Motor neuron (in vitro differentiated cells): ENCODE data around the gene MAGEA1. TPM values are rescaled to one million over a fixed set of nuclear protein-coding genes. Genes with fewer than 3 reads are reported as not detected.
"Not testable (repeated sequence)": the region's sequence is repeated elsewhere in the genome, so short reads cannot be mapped to it uniquely, and the experiment has no call there.

Experiments used
- ATAC-seq, 8 experiments: fragments of 200-7000 bp; cut with Tn5 transposase; replicated peaks in 6 of 8; 2 replicates each; pipeline ENCODE4 v1.8.0; 2021; ENCODE audit warnings: mild to moderate bottlenecking in 8 of 8, moderate library complexity in 8 of 8
- H3K27ac ChIP-seq, 2 donors: fragments of 250-450 bp; sonication (Bioruptor Pico); 2 replicates each; pipeline ENCODE4 v1.9.0; 2021; ENCODE audit warnings: antibody characterized with exemption in 2 of 2, mild to moderate bottlenecking in 2 of 2, moderate library complexity in 1 of 2
- H3K4me1 ChIP-seq, 2 donors: fragments of 250-450 bp; sonication (Bioruptor Pico); replicated peaks in 1 of 2; 2 replicates each; pipeline ENCODE4 v1.6.1; 2021; ENCODE audit warnings: antibody characterized with exemption in 2 of 2, mild to moderate bottlenecking in 2 of 2, moderate library complexity in 1 of 2
- H3K4me3 ChIP-seq, 5 donors: fragments of 250-450 bp; sonication (Bioruptor Pico); 2 replicates each; pipeline ENCODE4 v1.9.0; 2021; ENCODE audit warnings: antibody characterized with exemption in 5 of 5, mild to moderate bottlenecking in 5 of 5, moderate library complexity in 4 of 5
- WGBS, 10 experiments: fragments of 450-650 bp; shearing (Covaris generic); methylation state at CpG; one replicate each; pipeline ENCODE4 v1.0.0; 2022; 5-methylcytosine and 5-hydroxymethylcytosine counted together
- in situ Hi-C, 9 experiments: fragments of 400-800 bp; cut with MboI; loops; one replicate each; pipeline ENCODE4 v1.15.0; 2021; ENCODE audit warnings: low sequenced_read_pairs in 9 of 9, low pct_unique_long_range_greater_than_20kb in 2 of 9; ENCODE audit not compliant: unreplicated experiment in 9 of 9
- total RNA-seq, 8 experiments: library from RNA; unstranded; fragments of 300-600 nt; gene quantifications; 2 replicates each; pipeline versions ENCODE4 v1.2.3 to v1.2.4, GENCODE V29; 2022

MAGEA1 gene, protein sequence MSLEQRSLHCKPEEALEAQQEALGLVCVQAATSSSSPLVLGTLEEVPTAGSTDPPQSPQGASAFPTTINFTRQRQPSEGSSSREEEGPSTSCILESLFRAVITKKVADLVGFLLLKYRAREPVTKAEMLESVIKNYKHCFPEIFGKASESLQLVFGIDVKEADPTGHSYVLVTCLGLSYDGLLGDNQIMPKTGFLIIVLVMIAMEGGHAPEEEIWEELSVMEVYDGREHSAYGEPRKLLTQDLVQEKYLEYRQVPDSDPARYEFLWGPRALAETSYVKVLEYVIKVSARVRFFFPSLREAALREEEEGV
- under 1 TPM in 2 of 8 experiments, not detected in 6; 0.14 to 0.19 TPM for total RNA-seq

DNA sequence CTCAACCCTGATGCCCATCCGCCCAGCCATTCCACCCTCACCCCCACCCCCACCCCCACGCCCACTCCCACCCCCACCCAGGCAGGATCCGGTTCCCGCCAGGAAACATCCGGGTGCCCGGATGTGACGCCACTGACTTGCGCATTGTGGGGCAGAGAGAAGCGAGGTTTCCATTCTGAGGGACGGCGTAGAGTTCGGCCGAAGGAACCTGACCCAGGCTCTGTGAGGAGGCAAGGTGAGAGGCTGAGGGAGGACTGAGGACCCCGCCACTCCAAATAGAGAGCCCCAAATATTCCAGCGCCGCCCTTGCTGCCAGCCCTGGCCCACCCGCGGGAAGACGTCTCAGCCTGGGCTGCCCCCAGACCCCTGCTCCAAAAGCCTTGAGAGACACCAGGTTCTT, at the start of gene MAGEA1:
Gene MAGEA1, plus strand, starts transcription at position 154 of the 400 bp plus-strand sequence. CDS start 3,106 bp downstream, outside the sequence.
- Histone ChIP-seq H3K4me1 (no peaks in the 10 kb centered on the region), H3K4me3 (no peak within 1 kb of the TSS), H3K27ac (no peak within 1 kb of the TSS)
- no CpG with 5 or more reads among the region's 19 CpGs for WGBS, 10 experiments
- ATAC-seq: no peak
- in situ Hi-C loops: no loop called here

- ATAC-seq, H3K27ac ChIP-seq, H3K4me1 ChIP-seq, H3K4me3 ChIP-seq, in situ Hi-C loops: not testable (repeated sequence)
- WGBS, 10 experiments: no CpG with 5 or more reads among the region's 12 CpGs
These were observed 46.2 kb upstream of the MAGEA1 start for GRCh38 chrX:153132924-153133323.

DNA sequence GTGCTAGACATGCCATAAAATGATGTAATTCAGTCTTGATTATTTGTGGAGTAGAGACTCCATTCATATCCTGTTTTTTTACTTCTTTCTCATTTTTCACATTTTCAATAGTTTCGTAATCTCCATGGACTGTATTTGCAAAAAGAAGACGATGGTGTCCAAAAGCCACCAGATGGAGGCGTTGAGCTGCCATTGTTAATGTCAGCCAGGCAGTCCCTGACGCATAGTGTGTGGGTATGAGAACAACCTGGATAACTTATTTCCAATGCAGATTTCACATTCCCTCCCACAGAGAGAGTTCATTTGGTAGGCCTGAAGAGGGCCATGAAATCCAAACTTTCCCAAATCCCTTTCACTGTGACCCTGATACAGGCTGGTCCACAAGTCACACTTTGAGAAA, 40.0 kb upstream of the MAGEA1 start:
- in situ Hi-C loops: not testable (repeated sequence)
- no CpG with 5 or more reads among the region's 4 CpGs for WGBS, 10 experiments

GRCh38 chrX:153146288-153146687, 32.8 kb upstream of the MAGEA1 start:
- H3K27ac ChIP-seq, H3K4me1 ChIP-seq, H3K4me3 ChIP-seq, ATAC-seq, in situ Hi-C loops: not testable (repeated sequence)
- no CpG with 5 or more reads among the region's 7 CpGs for WGBS, 10 experiments

More for the DNA sequence above, 40.0 kb upstream of the MAGEA1 start:
- not testable (repeated sequence) for H3K4me1 ChIP-seq, H3K4me3 ChIP-seq, H3K27ac ChIP-seq
- peak in 7 of 8 experiments; percentile 40 to 91 (median 71) for ATAC-seq

DNA sequence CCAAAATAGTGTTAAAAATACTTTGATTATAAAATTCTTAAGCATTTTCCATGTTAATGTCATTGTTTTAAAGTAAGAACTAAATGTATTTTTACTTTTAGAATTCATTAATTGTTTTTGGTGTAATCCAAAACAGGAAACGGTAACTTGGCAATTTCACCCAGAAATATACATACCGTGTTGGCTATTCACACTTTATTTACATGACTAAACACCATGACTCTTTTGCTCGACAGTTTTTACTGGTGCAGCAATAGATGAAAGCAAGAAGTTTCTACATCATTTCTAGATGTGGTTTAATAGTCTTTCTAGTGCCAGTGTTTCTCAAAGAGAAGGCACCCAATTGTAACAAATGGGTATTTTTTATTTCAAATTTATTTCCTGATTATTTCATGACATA, 25.6 kb upstream of the MAGEA1 start:
- in situ Hi-C loops: no loop called here
- Histone ChIP-seq H3K4me3 (no peak overlapping the region), H3K27ac (no peak overlapping the region), H3K4me1 (no peaks in the 10 kb centered on the region)
- 7 to 100% (median 53%) methylated on average over 1 to 3 of the region's 3 CpGs; no CpG with 5 or more reads in 5 of the 10 experiments for WGBS, 10 experiments
- ATAC-seq: no peak

DNA sequence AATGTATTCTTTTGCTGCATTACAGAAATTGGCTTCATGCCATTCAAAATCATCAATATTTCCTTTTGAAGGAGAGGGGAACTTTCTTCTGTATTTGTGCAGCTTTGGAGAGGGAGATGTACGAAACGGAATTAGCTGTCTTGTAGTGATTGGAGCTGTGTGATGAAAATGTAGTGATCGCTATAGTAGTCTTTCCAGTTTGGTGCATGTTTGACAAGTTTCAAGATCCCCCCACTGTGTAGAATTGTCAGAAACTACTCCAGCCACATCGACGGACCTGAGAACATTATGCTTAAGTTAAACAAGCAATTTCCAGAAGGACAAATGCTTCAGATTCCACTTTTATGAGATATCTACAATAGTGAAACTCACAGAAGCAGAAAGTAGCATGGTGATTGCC, 21.6 kb upstream of the MAGEA1 start:
- H3K4me1 ChIP-seq: no peaks in the 10 kb centered on the region
- 0 to 100% (median 40%) methylated on average over 1 to 5 of the region's 5 CpGs; no CpG with 5 or more reads in 5 of the 10 experiments for WGBS, 10 experiments
- H3K27ac ChIP-seq: no peak overlapping the region
- no peak overlapping the region for H3K4me3 ChIP-seq
- no peak for ATAC-seq
- in situ Hi-C loops: no loop called here

GRCh38 chrX:153158319-153158718, 20.8 kb upstream of the MAGEA1 start:
- Histone ChIP-seq H3K27ac (no peak overlapping the region), H3K4me3 (no peak overlapping the region), H3K4me1 (no peaks in the 10 kb centered on the region)
- 11 to 88% (median 59%) methylated on average over 1 to 7 of the region's 7 CpGs; no CpG with 5 or more reads in 4 of the 10 experiments for WGBS, 10 experiments
- in situ Hi-C loops: no loop called here
- no peak for ATAC-seq

- in situ Hi-C loops: no loop called here
- 0 to 62% (median 42%) methylated on average over 1 to 5 of the region's 5 CpGs; no CpG with 5 or more reads in 2 of the 10 experiments for WGBS, 10 experiments
- Histone ChIP-seq H3K27ac (no peak overlapping the region), H3K4me1 (no peaks in the 10 kb centered on the region), H3K4me3 (no peak overlapping the region)
- no peak for ATAC-seq
These were observed 17.1 kb upstream of the MAGEA1 start for GRCh38 chrX:153161952-153162351.

- Histone ChIP-seq H3K4me1 (no peaks in the 10 kb centered on the region), H3K4me3 (no peak overlapping the region), H3K27ac (no peak overlapping the region)
- in situ Hi-C loops: no loop called here
- WGBS, 10 experiments: 51% methylated on average over 3 of the region's 3 CpGs; no CpG with 5 or more reads in 9 of the 10 experiments
- ATAC-seq: no peak
These were observed 14.4 kb upstream of the MAGEA1 start for GRCh38 chrX:153164733-153165132.

GRCh38 chrX:153168423-153168822, 10.7 kb upstream of the MAGEA1 start:
- H3K27ac ChIP-seq, ATAC-seq, H3K4me3 ChIP-seq, H3K4me1 ChIP-seq, in situ Hi-C loops: not testable (repeated sequence)
- 0 to 13% methylated on average over 1 of the region's 4 CpGs; no CpG with 5 or more reads in 8 of the 10 experiments for WGBS, 10 experiments

GRCh38 chrX:153181822-153182221, 2.7 kb downstream of the MAGEA1 start:
- no peak overlapping the region for H3K27ac ChIP-seq
- no CpG with 5 or more reads among the region's 4 CpGs for WGBS, 10 experiments
- in situ Hi-C loops: no loop called here
- no peak for ATAC-seq
- no peak overlapping the region for H3K4me3 ChIP-seq
- H3K4me1 ChIP-seq: no peaks in the 10 kb centered on the region

- 21 to 60% methylated on average over 1 to 2 of the region's 8 CpGs; no CpG with 5 or more reads in 8 of the 10 experiments for WGBS, 10 experiments
- Histone ChIP-seq H3K4me3 (no peak overlapping the region), H3K4me1 (no peaks in the 10 kb centered on the region), H3K27ac (no peak overlapping the region)
- in situ Hi-C loops: no loop called here
- no peak for ATAC-seq
These were observed 5.7 kb downstream of the MAGEA1 start for GRCh38 chrX:153184787-153185186.

- no peak overlapping the region for H3K4me3 ChIP-seq
- in situ Hi-C loops: no loop called here
- H3K27ac ChIP-seq: no peak overlapping the region
- no CpG with 5 or more reads among the region's 1 CpG for WGBS, 10 experiments
- H3K4me1 ChIP-seq: no peaks in the 10 kb centered on the region
- no peak for ATAC-seq
These were observed 11.3 kb downstream of the MAGEA1 start for GRCh38 chrX:153190381-153190780.

DNA sequence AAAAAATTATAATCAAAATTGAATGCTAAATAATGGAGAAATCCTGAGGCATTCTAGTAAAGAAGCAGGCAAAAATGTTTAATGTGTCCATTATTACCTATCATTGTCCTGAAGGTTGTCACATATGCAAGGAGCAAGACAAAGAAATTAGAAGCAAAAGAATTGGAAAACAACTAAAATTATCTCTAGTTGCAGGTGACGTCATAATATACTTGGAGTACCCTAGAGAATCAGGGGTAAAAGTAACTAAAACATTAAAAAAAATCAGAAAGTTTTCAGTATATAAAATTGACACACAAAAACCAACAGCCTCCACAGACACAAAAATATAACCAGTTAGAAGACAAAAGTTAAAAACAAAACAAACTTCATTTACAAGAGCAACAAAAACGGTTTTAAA, 21.4 kb downstream of the MAGEA1 start:
- ATAC-seq: no peak
- H3K4me1 ChIP-seq: no peaks in the 10 kb centered on the region
- WGBS, 10 experiments: 0 to 60% (median 36%) methylated on average over 1 to 2 of the region's 2 CpGs; no CpG with 5 or more reads in 2 of the 10 experiments

More for the DNA sequence above, 21.4 kb downstream of the MAGEA1 start:
- H3K27ac ChIP-seq: no peak overlapping the region
- in situ Hi-C loops: no loop called here
- no peak overlapping the region for H3K4me3 ChIP-seq
